ENCODE results near the gene HIP1.
"Not testable (repeated sequence)": the region's sequence is repeated elsewhere in the genome, so short reads cannot be mapped to it uniquely, and the experiment has no call there.

The HIP1 gene

GRCh38 chr7:75738604-75738974, at the start of gene HIP1:
Gene HIP1 (minus strand): TSS chr7:75738941. CDS start chr7:75738920, 21 bp downstream.
- H3K36me3 ChIP-seq (ENCODE audit: insufficient read depth), result no peaks in the 10 kb centered on the region
- peaks cover 10% of the 10 kb centered on the region for H3K4me1 ChIP-seq (ENCODE audit: low read depth, poor library complexity, severe bottlenecking)
- H3K9ac ChIP-seq, result peak within 1 kb of the TSS; percentile 64; the same call in 1 of the 2 replicates
- H4K20me1 ChIP-seq (ENCODE audit: insufficient read depth), result no peaks in the 10 kb centered on the region
- peak within 1 kb of the TSS; percentile 57 for H3K27ac ChIP-seq
- H3K4me2 ChIP-seq, result peak within 1 kb of the TSS; percentile 92
- no peaks in the 10 kb centered on the region for H3K79me2 ChIP-seq (ENCODE audit: insufficient read depth, low read depth)
- no peak for TF ChIP-seq CTCF (conservative IDR thresholded peaks at IDR 0.05; ENCODE audit: low read depth, low read length)
- no peak within 1 kb of the TSS for H3K4me3 ChIP-seq (IDR thresholded peaks at IDR 0.05; ENCODE audit: insufficient read depth, low read depth, low read length)
- no peaks in the 10 kb centered on the region; the same call in 1 of the 2 replicates for H3K27me3 ChIP-seq (ENCODE audit: insufficient read depth, low read depth)
- H2AFZ ChIP-seq (ENCODE audit: low read depth), result peak within 1 kb of the TSS; percentile 100

- not testable (repeated sequence) for H3K79me2 ChIP-seq (ENCODE audit: insufficient read depth, low read depth); H3K27ac ChIP-seq; H4K20me1 ChIP-seq (ENCODE audit: insufficient read depth); H3K27me3 ChIP-seq (ENCODE audit: insufficient read depth, low read depth); H3K4me1 ChIP-seq (ENCODE audit: low read depth, poor library complexity, severe bottlenecking); H3K4me2 ChIP-seq; H3K4me3 ChIP-seq (IDR thresholded peaks at IDR 0.05; ENCODE audit: insufficient read depth, low read depth, low read length); H2AFZ ChIP-seq (ENCODE audit: low read depth); H3K9ac ChIP-seq; H3K36me3 ChIP-seq (ENCODE audit: insufficient read depth)
Observed at GRCh38 chr7:75788154-75788847, 49.6 kb upstream of the HIP1 start.

GRCh38 chr7:75783058-75783457, 44.3 kb upstream of the HIP1 start:
- H3K4me3 ChIP-seq (IDR thresholded peaks at IDR 0.05; ENCODE audit: insufficient read depth, low read depth, low read length); H3K36me3 ChIP-seq (ENCODE audit: insufficient read depth); H3K27me3 ChIP-seq (ENCODE audit: insufficient read depth, low read depth); H3K4me2 ChIP-seq; H3K4me1 ChIP-seq (ENCODE audit: low read depth, poor library complexity, severe bottlenecking); H3K27ac ChIP-seq; H3K79me2 ChIP-seq (ENCODE audit: insufficient read depth, low read depth); H4K20me1 ChIP-seq (ENCODE audit: insufficient read depth); H2AFZ ChIP-seq (ENCODE audit: low read depth); H3K9ac ChIP-seq: not testable (repeated sequence)

- not testable (repeated sequence) for H3K4me2 ChIP-seq; H4K20me1 ChIP-seq (ENCODE audit: insufficient read depth); H3K4me3 ChIP-seq (IDR thresholded peaks at IDR 0.05; ENCODE audit: insufficient read depth, low read depth, low read length); H3K9ac ChIP-seq; H3K36me3 ChIP-seq (ENCODE audit: insufficient read depth); H2AFZ ChIP-seq (ENCODE audit: low read depth); H3K4me1 ChIP-seq (ENCODE audit: low read depth, poor library complexity, severe bottlenecking); H3K79me2 ChIP-seq (ENCODE audit: insufficient read depth, low read depth); H3K27ac ChIP-seq; H3K27me3 ChIP-seq (ENCODE audit: insufficient read depth, low read depth)
Observed at GRCh38 chr7:75780647-75781273, 42.0 kb upstream of the HIP1 start.

- not testable (repeated sequence) for H3K4me3 ChIP-seq (IDR thresholded peaks at IDR 0.05; ENCODE audit: insufficient read depth, low read depth, low read length); H2AFZ ChIP-seq (ENCODE audit: low read depth); H3K27me3 ChIP-seq (ENCODE audit: insufficient read depth, low read depth); H3K4me2 ChIP-seq; H4K20me1 ChIP-seq (ENCODE audit: insufficient read depth); H3K4me1 ChIP-seq (ENCODE audit: low read depth, poor library complexity, severe bottlenecking); H3K27ac ChIP-seq; H3K79me2 ChIP-seq (ENCODE audit: insufficient read depth, low read depth); H3K36me3 ChIP-seq (ENCODE audit: insufficient read depth); H3K9ac ChIP-seq
Observed at GRCh38 chr7:75779516-75779915, 40.8 kb upstream of the HIP1 start.

GRCh38 chr7:75779035-75779434, 40.3 kb upstream of the HIP1 start:
- not testable (repeated sequence) for H3K79me2 ChIP-seq (ENCODE audit: insufficient read depth, low read depth); H3K4me1 ChIP-seq (ENCODE audit: low read depth, poor library complexity, severe bottlenecking); H3K4me3 ChIP-seq (IDR thresholded peaks at IDR 0.05; ENCODE audit: insufficient read depth, low read depth, low read length); H3K9ac ChIP-seq; H2AFZ ChIP-seq (ENCODE audit: low read depth); H3K27me3 ChIP-seq (ENCODE audit: insufficient read depth, low read depth); H3K27ac ChIP-seq; H4K20me1 ChIP-seq (ENCODE audit: insufficient read depth); H3K36me3 ChIP-seq (ENCODE audit: insufficient read depth); H3K4me2 ChIP-seq

Data from KMS-11 (cell line).